WTC11 (cell line): ENCODE data around the gene SF3B5.

ENCODE experiments used
- ATF3 ChIP-seq: sonication (generic); formaldehyde crosslinking; conservative IDR thresholded peaks from 2 replicates; pipeline ENCODE4 v1.8.1; 2022; ENCODE audit warnings: mild to moderate bottlenecking, missing genetic modification reagents
- CREM ChIP-seq: sonication (generic); formaldehyde crosslinking; IDR thresholded peaks from 2 replicates; pipeline ENCODE4 v1.8.1; 2022; ENCODE audit warnings: mild to moderate bottlenecking, missing genetic modification reagents, moderate library complexity
- CTCF ChIP-seq: fragments of 200-600 bp; IDR thresholded peaks from 2 replicates; pipeline ENCODE4 v1.8.0; 2022; ENCODE audit warnings: antibody characterized with exemption
- IRF1 ChIP-seq: sonication (generic); formaldehyde crosslinking; IDR thresholded peaks from 2 replicates; pipeline ENCODE4 v1.8.0; 2023; ENCODE audit warnings: missing genetic modification reagents
- NFE2L1 ChIP-seq: sonication (generic); formaldehyde crosslinking; IDR thresholded peaks from 2 replicates; pipeline ENCODE4 v1.8.1; 2023; ENCODE audit warnings: missing genetic modification reagents
- NR3C1 ChIP-seq: sonication (generic); formaldehyde crosslinking; conservative IDR thresholded peaks from 2 replicates; pipeline ENCODE4 v1.8.1; 2023; ENCODE audit warnings: low read depth, mild to moderate bottlenecking, missing genetic modification reagents
- USF2 ChIP-seq: sonication (generic); formaldehyde crosslinking; IDR thresholded peaks from 2 replicates; pipeline ENCODE4 v1.8.1; 2023; ENCODE audit warnings: mild to moderate bottlenecking, missing genetic modification reagents, moderate library complexity
- ZNF232 ChIP-seq: sonication (generic); formaldehyde crosslinking; IDR thresholded peaks from 2 replicates; pipeline ENCODE4 v1.8.0; 2022; ENCODE audit warnings: mild to moderate bottlenecking, missing genetic modification reagents
- ZNF317 ChIP-seq: sonication (generic); formaldehyde crosslinking; IDR thresholded peaks from 2 replicates; pipeline ENCODE4 v1.8.1; 2023; ENCODE audit warnings: low read depth, mild to moderate bottlenecking, moderate library complexity, missing genetic modification reagents, borderline replicate concordance
- ZNF671 ChIP-seq: fragments of 250-450 bp; sonication (Bioruptor Pico); IDR thresholded peaks from 2 replicates; pipeline ENCODE4 v1.8.0; 2021; ENCODE audit warnings: mild to moderate bottlenecking
- ZSCAN18 ChIP-seq: fragments of 250-450 bp; sonication (Bioruptor Pico); IDR thresholded peaks from 2 replicates; pipeline ENCODE4 v2.1.2; 2022; ENCODE audit warnings: mild to moderate bottlenecking, moderate library complexity
- TF ChIP-seq, protein P1 (sequence below): sonication (generic); formaldehyde crosslinking; IDR thresholded peaks from 2 replicates; pipeline ENCODE4 v1.8.1; 2022; ENCODE audit warnings: missing genetic modification reagents, borderline replicate concordance
- TF ChIP-seq, protein P2 (sequence below): sonication (generic); formaldehyde crosslinking; IDR thresholded peaks from 2 replicates; pipeline ENCODE4 v1.8.0; 2023; ENCODE audit warnings: missing genetic modification reagents, mild to moderate bottlenecking, borderline replicate concordance

- TF ChIP-seq IRF1 (CRISPR knock-in tag) (no peak), NR3C1 (CRISPR knock-in tag) (no peak), NFE2L1 (no peak), CTCF (no peak), ZSCAN18 (CRISPR knock-in tag) (no peak), ZNF317 (CRISPR knock-in tag) (no peak), ZNF671 (CRISPR knock-in tag) (no peak), CREM (CRISPR knock-in tag) (no peak), USF2 (CRISPR knock-in tag) (no peak), ATF3 (no peak), ZNF232 (CRISPR knock-in tag) (no peak)
- TF ChIP-seq, protein P1, sequence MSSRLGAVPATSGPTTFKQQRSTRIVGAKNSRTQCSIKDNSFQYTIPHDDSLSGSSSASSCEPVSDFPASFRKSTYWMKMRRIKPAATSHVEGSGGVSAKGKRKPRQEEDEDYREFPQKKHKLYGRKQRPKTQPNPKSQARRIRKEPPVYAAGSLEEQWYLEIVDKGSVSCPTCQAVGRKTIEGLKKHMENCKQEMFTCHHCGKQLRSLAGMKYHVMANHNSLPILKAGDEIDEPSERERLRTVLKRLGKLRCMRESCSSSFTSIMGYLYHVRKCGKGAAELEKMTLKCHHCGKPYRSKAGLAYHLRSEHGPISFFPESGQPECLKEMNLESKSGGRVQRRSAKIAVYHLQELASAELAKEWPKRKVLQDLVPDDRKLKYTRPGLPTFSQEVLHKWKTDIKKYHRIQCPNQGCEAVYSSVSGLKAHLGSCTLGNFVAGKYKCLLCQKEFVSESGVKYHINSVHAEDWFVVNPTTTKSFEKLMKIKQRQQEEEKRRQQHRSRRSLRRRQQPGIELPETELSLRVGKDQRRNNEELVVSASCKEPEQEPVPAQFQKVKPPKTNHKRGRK: no peak
- TF ChIP-seq, protein P2, sequence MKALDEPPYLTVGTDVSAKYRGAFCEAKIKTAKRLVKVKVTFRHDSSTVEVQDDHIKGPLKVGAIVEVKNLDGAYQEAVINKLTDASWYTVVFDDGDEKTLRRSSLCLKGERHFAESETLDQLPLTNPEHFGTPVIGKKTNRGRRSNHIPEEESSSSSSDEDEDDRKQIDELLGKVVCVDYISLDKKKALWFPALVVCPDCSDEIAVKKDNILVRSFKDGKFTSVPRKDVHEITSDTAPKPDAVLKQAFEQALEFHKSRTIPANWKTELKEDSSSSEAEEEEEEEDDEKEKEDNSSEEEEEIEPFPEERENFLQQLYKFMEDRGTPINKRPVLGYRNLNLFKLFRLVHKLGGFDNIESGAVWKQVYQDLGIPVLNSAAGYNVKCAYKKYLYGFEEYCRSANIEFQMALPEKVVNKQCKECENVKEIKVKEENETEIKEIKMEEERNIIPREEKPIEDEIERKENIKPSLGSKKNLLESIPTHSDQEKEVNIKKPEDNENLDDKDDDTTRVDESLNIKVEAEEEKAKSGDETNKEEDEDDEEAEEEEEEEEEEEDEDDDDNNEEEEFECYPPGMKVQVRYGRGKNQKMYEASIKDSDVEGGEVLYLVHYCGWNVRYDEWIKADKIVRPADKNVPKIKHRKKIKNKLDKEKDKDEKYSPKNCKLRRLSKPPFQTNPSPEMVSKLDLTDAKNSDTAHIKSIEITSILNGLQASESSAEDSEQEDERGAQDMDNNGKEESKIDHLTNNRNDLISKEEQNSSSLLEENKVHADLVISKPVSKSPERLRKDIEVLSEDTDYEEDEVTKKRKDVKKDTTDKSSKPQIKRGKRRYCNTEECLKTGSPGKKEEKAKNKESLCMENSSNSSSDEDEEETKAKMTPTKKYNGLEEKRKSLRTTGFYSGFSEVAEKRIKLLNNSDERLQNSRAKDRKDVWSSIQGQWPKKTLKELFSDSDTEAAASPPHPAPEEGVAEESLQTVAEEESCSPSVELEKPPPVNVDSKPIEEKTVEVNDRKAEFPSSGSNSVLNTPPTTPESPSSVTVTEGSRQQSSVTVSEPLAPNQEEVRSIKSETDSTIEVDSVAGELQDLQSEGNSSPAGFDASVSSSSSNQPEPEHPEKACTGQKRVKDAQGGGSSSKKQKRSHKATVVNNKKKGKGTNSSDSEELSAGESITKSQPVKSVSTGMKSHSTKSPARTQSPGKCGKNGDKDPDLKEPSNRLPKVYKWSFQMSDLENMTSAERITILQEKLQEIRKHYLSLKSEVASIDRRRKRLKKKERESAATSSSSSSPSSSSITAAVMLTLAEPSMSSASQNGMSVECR: no peak
Measured at GRCh38 chr6:144059139-144059538, 36.2 kb downstream of the SF3B5 start.
